Endothelial cell of umbilical vein (primary cell): ENCODE data around the gene PGAP1. TPM values are rescaled to one million over a fixed set of nuclear protein-coding genes. Genes with fewer than 3 reads are reported as not detected.
A peak's percentile ranks its signal among the peaks of the same experiment; 100 is the strongest.

Experiments used
- BruUV-seq: library from RNA; stranded (reverse); fragments of 400-500 nt; replicated peaks from 2 replicates; lab custom pipeline; 2021; lab: Mats Ljungman, UMichigan
- CTCF ChIA-PET: fragments of 300-600, 350-600 bp; sonication (Branson Sonifier 250); formaldehyde crosslinking; loops from one replicate; lab custom pipeline; 2021; ENCODE audit warnings: antibody characterized with exemption, inconsistent platforms; lab: Charles Lee
- POLR2A ChIA-PET: fragments of 300-600, 350-600 bp; sonication (Branson Sonifier 250); formaldehyde crosslinking; loops from one replicate; lab custom pipeline; 2021; ENCODE audit warnings: antibody characterized with exemption, inconsistent platforms; lab: Charles Lee
- DNase-seq: peaks from one replicate; pipeline ENCODE4 v3.0.0-alpha.2; 2011; ENCODE audit warnings: low read depth, low spot score
- FAIRE-seq: peaks from 2 replicates; lab custom pipeline; 2011; peaks lifted over from hg19 to GRCh38; lab: Jason Lieb, UNC
- H2AFZ ChIP-seq: 2 replicates; pipeline ENCODE4 v1.6.0; 2012; ENCODE audit warnings: low read depth, low read length, control low read depth, inconsistent platforms
- H3K27ac ChIP-seq: 2 replicates; pipeline ENCODE4 v1.5.1; 2011; ENCODE audit warnings: low read depth, mild to moderate bottlenecking, control low read depth, low read length, moderate library complexity; ENCODE audit not compliant: insufficient read depth
- H3K27me3 ChIP-seq, 2 experiments: 2 replicates each; pipeline versions ENCODE4 v1.6.0 to v1.6.1; 2011; ENCODE audit warnings: low read length in 2 of 2, mixed read lengths in 1 of 2; ENCODE audit not compliant: control insufficient read depth in 2 of 2, insufficient read depth in 2 of 2
- H3K36me3 ChIP-seq, 2 experiments: 2 replicates in 1 of 2; 3 replicates in 1 of 2; pipeline ENCODE4 v1.5.1; 2011; ENCODE audit warnings: low read length in 2 of 2, mild to moderate bottlenecking in 1 of 2, moderate library complexity in 1 of 2; ENCODE audit not compliant: control insufficient read depth in 2 of 2, insufficient read depth in 2 of 2; ENCODE audit errors: extremely low read depth in 1 of 2
- H3K4me1 ChIP-seq: 3 replicates; pipeline ENCODE4 v1.5.1; 2011; ENCODE audit warnings: mild to moderate bottlenecking, low read length; ENCODE audit not compliant: control insufficient read depth, insufficient read depth; ENCODE audit errors: extremely low read depth
- H3K4me2 ChIP-seq: 2 replicates; pipeline ENCODE4 v1.6.1; 2011; ENCODE audit warnings: low read length, control low read depth, mixed read lengths; ENCODE audit not compliant: insufficient read depth
- H3K4me3 ChIP-seq, 3 experiments: fragments of 200-600 bp in 1 of 3; sonication (generic), shearing (Covaris generic) in 1 of 3; replicated peaks in 1 of 3; 2 replicates each; pipeline ENCODE4 v1.5.1; 2011 to 2016; ENCODE audit warnings: control low read depth in 3 of 3, low read length in 3 of 3, mild to moderate bottlenecking in 2 of 3, inconsistent platforms in 1 of 3, low read depth in 1 of 3, moderate library complexity in 1 of 3; ENCODE audit not compliant: insufficient read depth in 1 of 3
- H3K79me2 ChIP-seq: 2 replicates; pipeline ENCODE4 v1.6.0; 2012; ENCODE audit warnings: low read length, inconsistent platforms; ENCODE audit not compliant: control insufficient read depth, insufficient read depth
- H3K9ac ChIP-seq: replicated peaks from 2 replicates; pipeline ENCODE3; 2011; ENCODE audit warnings: low read length, control low read depth; ENCODE audit not compliant: insufficient read depth; ENCODE audit errors: extremely low read depth
- H3K9me1 ChIP-seq: replicated peaks from 3 replicates; pipeline ENCODE4 v1.6.0; 2011; ENCODE audit warnings: mild to moderate bottlenecking, low read length; ENCODE audit not compliant: control insufficient read depth, insufficient read depth; ENCODE audit errors: extremely low read depth
- H3K9me3 ChIP-seq: replicated peaks from 2 replicates; pipeline ENCODE4 v1.5.1; 2012; ENCODE audit warnings: low read length, inconsistent platforms; ENCODE audit not compliant: control insufficient read depth, insufficient read depth
- H4K20me1 ChIP-seq: replicated peaks from 2 replicates; pipeline ENCODE3; 2011; ENCODE audit warnings: mild to moderate bottlenecking, low read length; ENCODE audit not compliant: control insufficient read depth, insufficient read depth; ENCODE audit errors: extremely low read depth
- EZH2 ChIP-seq: IDR thresholded peaks from 2 replicates; pipeline ENCODE4 v1.6.1; 2012; ENCODE audit warnings: borderline replicate concordance, low read depth, mild to moderate bottlenecking, moderate library complexity, low read length, inconsistent platforms; ENCODE audit not compliant: severe bottlenecking
- FOS ChIP-seq: IDR thresholded peaks from 2 replicates; pipeline ENCODE4 v1.6.1; 2011; ENCODE audit warnings: mild to moderate bottlenecking, low read length, moderate library complexity, borderline replicate concordance; ENCODE audit not compliant: insufficient read depth
- GATA2 ChIP-seq: IDR thresholded peaks from 2 replicates; pipeline ENCODE4 v1.7.0; 2011; ENCODE audit warnings: low read depth, mild to moderate bottlenecking, moderate library complexity, mixed read lengths, low read length; ENCODE audit not compliant: insufficient read length, insufficient read depth
- JUN ChIP-seq: IDR thresholded peaks from 2 replicates; pipeline ENCODE4 v1.6.1; 2011; ENCODE audit warnings: borderline replicate concordance, low read depth; ENCODE audit not compliant: insufficient read length, insufficient read depth
- MYC ChIP-seq: IDR thresholded peaks from one replicate; pipeline ENCODE4 v1.6.1; 2011; ENCODE audit warnings: mild to moderate bottlenecking, low read depth, low read length
- POLR2A ChIP-seq: IDR thresholded peaks from 2 replicates; pipeline ENCODE4 v1.6.1; 2012; ENCODE audit warnings: low read depth, mild to moderate bottlenecking, control low read depth, low read length
- POLR2AphosphoS5 ChIP-seq: IDR thresholded peaks from 2 replicates; pipeline ENCODE4 v1.6.1; 2012; ENCODE audit warnings: low read depth, mild to moderate bottlenecking, control low read depth, low read length, moderate library complexity; ENCODE audit not compliant: insufficient read depth
- dilution Hi-C: fragments of 300-500 bp; cut with MboI; formaldehyde crosslinking; loops from one replicate; pipeline ENCODE4 v1.15.0; 2019; ENCODE audit warnings: low sequenced_read_pairs; ENCODE audit not compliant: extremely low pct_ligation_motif_present
- intact Hi-C: fragments of 100-400 bp; cut with micrococcal nuclease; formaldehyde crosslinking; loops from one replicate; pipeline ENCODE4 v1.10.0; 2022
- polyA plus RNA-seq, 4 experiments: library from polyadenylated mRNA; depleted of rRNA in 3 of 4; stranded (reverse) in 3 of 4; unstranded in 1 of 4; fragments of >200 nt; gene quantifications; 2 replicates each; pipeline versions ENCODE4 v1.2.1 to v1.2.3, GENCODE V29; 2011 to 2012; ENCODE audit warnings: missing spikeins in 1 of 4
- total RNA-seq: library from RNA; stranded (reverse); gene quantifications from 2 replicates; pipeline ENCODE4 v1.2.3, GENCODE V29; 2021
- TF ChIP-seq, protein P1 (sequence below): IDR thresholded peaks from 2 replicates; pipeline ENCODE4 v1.6.1; 2011; ENCODE audit not compliant: insufficient read depth, insufficient read length
- TF ChIP-seq, protein P2 (sequence below), 2 donors: IDR thresholded peaks; 1 replicate in 1 of 2; 2 replicates in 1 of 2; pipeline ENCODE4 v1.5.1; 2011; ENCODE audit warnings: low read length in 2 of 2, mild to moderate bottlenecking in 2 of 2, moderate library complexity in 2 of 2, control low read depth in 1 of 2, inconsistent platforms in 1 of 2, low read depth in 1 of 2; ENCODE audit not compliant: insufficient read depth in 1 of 2; ENCODE audit errors: extremely low read depth in 1 of 2

Gene PGAP1
- total and polyA plus RNA-seq, 2 donors (not counting 3 experiments of a cell fraction or from before 2014, with no cell fraction given) = 3.9 to 9.8 TPM

DNA sequence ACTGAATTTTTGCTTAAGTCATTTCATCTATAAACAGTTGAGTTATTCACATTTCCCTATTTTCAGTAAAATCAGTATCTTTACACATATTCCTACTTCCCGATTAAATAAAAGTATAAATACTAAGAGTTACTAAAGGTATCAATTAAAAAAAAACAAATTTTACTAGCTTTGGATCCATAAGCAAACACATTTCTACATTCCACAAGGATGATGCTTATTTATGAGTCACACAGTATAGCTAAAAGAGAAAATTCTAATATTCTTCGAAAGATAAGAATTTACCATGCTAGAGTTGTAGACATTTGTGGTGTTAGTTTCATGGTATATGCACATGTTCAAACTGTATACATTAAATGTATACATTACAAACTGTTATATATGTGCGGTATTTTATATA, 23.7 kb downstream of the PGAP1 start:
- Histone ChIP-seq H3K9me3 (no peaks in the 10 kb centered on the region), H3K27me3 (no peaks in the 10 kb centered on the region), H3K27ac (no peak overlapping the region), H3K36me3 (peaks cover 0 to 3% of the 10 kb centered on the region in 2 experiments), H3K9me1 (peaks cover 2% of the 10 kb centered on the region), H4K20me1 (no peaks in the 10 kb centered on the region), H3K9ac (no peak overlapping the region), H3K79me2 (peaks cover 4% of the 10 kb centered on the region), H3K4me1 (peaks cover 20% of the 10 kb centered on the region), H3K4me3 (no peak overlapping the region), H3K4me2 (peak overlapping the region; percentile 4), H2AFZ (no peak overlapping the region)
- DNase-seq (no peak), FAIRE-seq (no peak)
- BruUV-seq = no TSS peak
- dilution Hi-C loops (no loop called here), intact Hi-C loops (no loop called here)
- TF ChIP-seq FOS (peak; percentile 84), POLR2A (no peak), JUN (peak; percentile 14)
- TF ChIP-seq, protein P1, sequence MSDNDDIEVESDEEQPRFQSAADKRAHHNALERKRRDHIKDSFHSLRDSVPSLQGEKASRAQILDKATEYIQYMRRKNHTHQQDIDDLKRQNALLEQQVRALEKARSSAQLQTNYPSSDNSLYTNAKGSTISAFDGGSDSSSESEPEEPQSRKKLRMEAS = no peak
- ChIA-PET CTCF (interaction anchor here (0.7 to 2.2 kb wide), 5 partner anchors 13 to 266 kb away, joined by 3 to 9 read pairs (median 3); no protein-coding TSS in a partner anchor), POLR2A (no interaction called here)

- H3K27me3 ChIP-seq = no peaks in the 10 kb centered on the region
- H3K4me3 ChIP-seq = no peak overlapping the region
- no peaks in the 10 kb centered on the region for H4K20me1 ChIP-seq
- H3K36me3 ChIP-seq = peaks cover 0 to 3% of the 10 kb centered on the region in 2 experiments
- H3K9ac ChIP-seq = no peak overlapping the region
- ChIA-PET CTCF (interaction anchor here (1.0 to 1.8 kb wide), 3 partner anchors 10 to 56 kb away, joined by 3 to 4 read pairs (median 3); no protein-coding TSS in a partner anchor), POLR2A (no interaction called here)
- DNase-seq (no peak), FAIRE-seq (no peak)
- no peak overlapping the region for H2AFZ ChIP-seq
- no peaks in the 10 kb centered on the region for H3K9me3 ChIP-seq
- H3K79me2 ChIP-seq = peaks cover 4% of the 10 kb centered on the region
- H3K4me2 ChIP-seq = no peak overlapping the region
- H3K4me1 ChIP-seq = peaks cover 20% of the 10 kb centered on the region
- intact Hi-C loops (no loop called here), dilution Hi-C loops (no loop called here)
- H3K9me1 ChIP-seq = peaks cover 2% of the 10 kb centered on the region
- TF ChIP-seq POLR2A = no peak
- TF ChIP-seq MYC = no peak
- no peak for TF ChIP-seq POLR2AphosphoS5
- no peak for TF ChIP-seq FOS
- TF ChIP-seq, protein P2, sequence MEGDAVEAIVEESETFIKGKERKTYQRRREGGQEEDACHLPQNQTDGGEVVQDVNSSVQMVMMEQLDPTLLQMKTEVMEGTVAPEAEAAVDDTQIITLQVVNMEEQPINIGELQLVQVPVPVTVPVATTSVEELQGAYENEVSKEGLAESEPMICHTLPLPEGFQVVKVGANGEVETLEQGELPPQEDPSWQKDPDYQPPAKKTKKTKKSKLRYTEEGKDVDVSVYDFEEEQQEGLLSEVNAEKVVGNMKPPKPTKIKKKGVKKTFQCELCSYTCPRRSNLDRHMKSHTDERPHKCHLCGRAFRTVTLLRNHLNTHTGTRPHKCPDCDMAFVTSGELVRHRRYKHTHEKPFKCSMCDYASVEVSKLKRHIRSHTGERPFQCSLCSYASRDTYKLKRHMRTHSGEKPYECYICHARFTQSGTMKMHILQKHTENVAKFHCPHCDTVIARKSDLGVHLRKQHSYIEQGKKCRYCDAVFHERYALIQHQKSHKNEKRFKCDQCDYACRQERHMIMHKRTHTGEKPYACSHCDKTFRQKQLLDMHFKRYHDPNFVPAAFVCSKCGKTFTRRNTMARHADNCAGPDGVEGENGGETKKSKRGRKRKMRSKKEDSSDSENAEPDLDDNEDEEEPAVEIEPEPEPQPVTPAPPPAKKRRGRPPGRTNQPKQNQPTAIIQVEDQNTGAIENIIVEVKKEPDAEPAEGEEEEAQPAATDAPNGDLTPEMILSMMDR (IDR thresholded peaks at IDR 0.05; ENCODE audit: extremely low read depth in 1 of 2, insufficient read depth in 1 of 2, low read depth in 1 of 2, low read length in 2 of 2) = no peak
- TF ChIP-seq JUN = no peak
- TF ChIP-seq GATA2 = no peak
- TF ChIP-seq, protein P1 = no peak
- TF ChIP-seq EZH2 = no peak
- H3K27ac ChIP-seq = no peak overlapping the region
- no TSS peak for BruUV-seq
Observed at GRCh38 chr2:196900843-196901242, 25.7 kb downstream of the PGAP1 start.
